ENCODE data around the gene IL1RAPL2. TPM values are rescaled to one million over a fixed set of nuclear protein-coding genes. Genes with fewer than 3 reads are reported as not detected.

Gene IL1RAPL2
- total and polyA plus RNA-seq, 11 donors, result 0.08 to 0.16 (median 0.10) TPM; not detected in 8

DNA sequence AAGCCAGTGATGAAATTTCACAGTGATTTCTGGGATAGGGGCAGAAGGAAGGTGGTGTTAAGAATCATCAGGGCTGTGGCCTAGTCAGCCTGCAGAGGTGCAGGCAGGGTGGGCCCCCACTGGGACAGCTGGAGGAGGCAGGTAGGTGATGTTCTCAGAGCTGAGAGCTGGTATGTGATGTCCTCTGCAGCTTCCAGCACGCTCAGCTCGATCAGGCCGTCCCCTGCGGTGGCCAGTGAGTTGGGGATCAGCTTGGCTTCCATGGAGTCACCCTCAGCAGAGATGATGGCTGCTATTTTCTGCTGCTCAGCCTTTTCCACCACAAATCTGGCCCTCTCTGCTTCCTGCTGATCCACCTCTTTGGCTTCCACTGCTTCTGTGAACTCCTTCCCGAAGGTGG, 81.1 kb downstream of the IL1RAPL2 start:
- WGBS, 4 donors, result 71 to 89% (median 80%) methylated on average over 5 of the region's 5 CpGs

DNA sequence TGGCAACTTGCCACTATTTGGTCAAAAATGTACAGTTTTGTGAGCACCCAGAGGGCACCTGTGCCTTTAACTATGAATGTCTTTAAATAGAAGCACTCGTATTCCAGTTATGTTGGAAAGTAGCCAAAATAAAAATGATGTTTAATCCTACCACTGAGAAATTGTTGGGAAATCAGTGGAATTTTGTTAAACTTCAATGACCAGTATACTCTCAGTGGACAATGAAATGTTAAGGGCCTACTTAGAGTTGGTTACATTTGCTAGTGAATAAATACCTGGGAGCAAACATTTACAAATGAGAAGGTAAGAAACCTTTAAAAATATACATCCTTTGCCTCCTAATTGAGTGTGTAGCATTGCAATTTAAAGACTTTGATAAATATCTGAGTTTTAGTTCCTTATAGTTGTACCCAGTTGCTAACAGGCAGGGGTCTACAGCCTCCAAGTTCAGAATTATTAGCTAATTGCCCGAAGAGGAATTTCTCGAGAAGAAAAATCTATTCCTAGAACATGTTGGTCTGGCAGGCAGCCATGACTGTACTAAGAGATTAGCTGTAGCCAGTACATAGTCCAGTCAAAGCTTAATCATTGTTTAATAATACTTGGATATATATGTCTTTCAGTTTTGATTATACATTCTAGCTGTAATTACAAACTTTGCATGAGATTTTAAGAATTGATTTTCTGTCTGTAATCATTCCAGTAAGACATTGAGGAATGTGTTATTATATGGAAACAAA, 93.2 kb downstream of the IL1RAPL2 start:
- intact Hi-C loops (cut with DNase I), result no loop called here
- WGBS, 4 donors, result 6 to 21% (median 11%) methylated on average over 3 of the region's 3 CpGs
- H3K4me3 ChIP-seq, result no peak overlapping the region
- TF ChIP-seq, protein P1, sequence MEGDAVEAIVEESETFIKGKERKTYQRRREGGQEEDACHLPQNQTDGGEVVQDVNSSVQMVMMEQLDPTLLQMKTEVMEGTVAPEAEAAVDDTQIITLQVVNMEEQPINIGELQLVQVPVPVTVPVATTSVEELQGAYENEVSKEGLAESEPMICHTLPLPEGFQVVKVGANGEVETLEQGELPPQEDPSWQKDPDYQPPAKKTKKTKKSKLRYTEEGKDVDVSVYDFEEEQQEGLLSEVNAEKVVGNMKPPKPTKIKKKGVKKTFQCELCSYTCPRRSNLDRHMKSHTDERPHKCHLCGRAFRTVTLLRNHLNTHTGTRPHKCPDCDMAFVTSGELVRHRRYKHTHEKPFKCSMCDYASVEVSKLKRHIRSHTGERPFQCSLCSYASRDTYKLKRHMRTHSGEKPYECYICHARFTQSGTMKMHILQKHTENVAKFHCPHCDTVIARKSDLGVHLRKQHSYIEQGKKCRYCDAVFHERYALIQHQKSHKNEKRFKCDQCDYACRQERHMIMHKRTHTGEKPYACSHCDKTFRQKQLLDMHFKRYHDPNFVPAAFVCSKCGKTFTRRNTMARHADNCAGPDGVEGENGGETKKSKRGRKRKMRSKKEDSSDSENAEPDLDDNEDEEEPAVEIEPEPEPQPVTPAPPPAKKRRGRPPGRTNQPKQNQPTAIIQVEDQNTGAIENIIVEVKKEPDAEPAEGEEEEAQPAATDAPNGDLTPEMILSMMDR (IDR thresholded peaks at IDR 0.05), result no peak
- TF ChIP-seq POLR2A (IDR thresholded peaks at IDR 0.05), result no peak
- ATAC-seq (peak in 1 of 4 donors; percentile 45), DNase-seq (peak in 4 of 5 donors; percentile 11 to 47 (median 26))
- H3K27me3 ChIP-seq, result peaks cover 0 to 2% (median 0%) of the 10 kb centered on the region in 9 donors
- peaks cover 0 to 4% (median 0%) of the 10 kb centered on the region in 12 donors for H3K4me1 ChIP-seq
- H3K36me3 ChIP-seq, result no peaks in the 10 kb centered on the region
- no peak overlapping the region for H3K27ac ChIP-seq
- H3K9me3 ChIP-seq, result no peaks in the 10 kb centered on the region

More for the DNA sequence above, 81.1 kb downstream of the IL1RAPL2 start:
- TF ChIP-seq, protein P1 (IDR thresholded peaks at IDR 0.05), result no peak
- TF ChIP-seq POLR2A (IDR thresholded peaks at IDR 0.05), result no peak
- Histone ChIP-seq H3K4me1 (no peaks in the 10 kb centered on the region), H3K4me3 (no peak overlapping the region), H3K27me3 (no peaks in the 10 kb centered on the region), H3K36me3 (no peaks in the 10 kb centered on the region), H3K27ac (no peak overlapping the region), H3K9me3 (no peaks in the 10 kb centered on the region)
- intact Hi-C loops (cut with DNase I), result no loop called here
- no peak for DNase-seq
- no peak for ATAC-seq

DNA sequence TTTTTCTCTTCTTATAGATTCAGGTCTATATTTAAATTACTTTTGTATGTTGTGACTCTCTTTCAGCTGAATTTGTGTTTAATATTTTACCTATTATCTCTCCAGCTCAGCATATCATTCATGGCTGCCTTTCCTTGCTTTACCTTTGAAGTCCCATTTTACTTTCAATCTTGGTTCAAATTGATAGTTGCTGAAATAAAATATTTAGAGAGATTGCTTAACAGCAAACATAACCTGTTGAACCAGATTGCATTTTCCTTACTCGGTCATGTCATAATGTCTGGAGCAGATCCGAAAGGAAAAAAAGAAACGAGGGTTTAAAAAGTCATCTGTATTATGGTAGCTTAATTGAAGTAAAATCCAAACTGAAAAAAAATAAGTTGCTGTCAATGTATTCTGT, 94.1 kb downstream of the IL1RAPL2 start:
- Histone ChIP-seq H3K9me3 (no peaks in the 10 kb centered on the region), H3K27me3 (peaks cover 0 to 5% (median 0%) of the 10 kb centered on the region in 9 donors), H3K27ac (no peak overlapping the region), H3K4me3 (no peak overlapping the region), H3K36me3 (no peaks in the 10 kb centered on the region), H3K4me1 (peaks cover 0 to 4% (median 0%) of the 10 kb centered on the region in 12 donors)
- no peak for ATAC-seq
- TF ChIP-seq, protein P1 (IDR thresholded peaks at IDR 0.05), result no peak
- no peak for TF ChIP-seq POLR2A (IDR thresholded peaks at IDR 0.05)
- intact Hi-C loops (cut with DNase I), result loop anchor here in 1 of 10 donors (10.0 kb wide), 1 partner anchor 265 kb away; no protein-coding TSS in a partner anchor
- WGBS, 4 donors, result 71 to 81% (median 76%) methylated on average over 3 of the region's 3 CpGs
- no peak for DNase-seq

DNA sequence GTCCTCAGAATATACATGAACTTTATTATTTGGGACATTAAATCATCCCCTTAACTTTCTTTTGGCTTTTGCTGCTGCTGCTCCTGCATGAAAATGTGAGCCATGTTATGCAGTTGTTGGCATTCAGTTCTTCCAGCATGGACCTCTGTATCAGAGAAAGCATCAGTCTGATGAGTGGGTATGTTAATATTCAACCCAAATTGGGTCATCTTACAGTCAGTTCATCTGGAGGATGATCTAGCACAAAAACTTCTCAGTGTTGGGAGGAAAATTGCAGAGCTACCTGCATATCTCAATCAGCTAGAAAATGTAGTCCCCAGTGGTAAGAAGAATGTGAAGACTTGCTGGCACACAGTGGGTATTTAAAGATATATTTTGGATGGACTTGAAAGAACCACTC, 96.7 kb downstream of the IL1RAPL2 start:
- H3K27me3 ChIP-seq, result peaks cover 0 to 12% (median 0%) of the 10 kb centered on the region in 9 donors
- no peaks in the 10 kb centered on the region for H3K9me3 ChIP-seq
- intact Hi-C loops (cut with DNase I), result loop anchor here in 1 of 10 donors (10.0 kb wide), 1 partner anchor 262 kb away; no protein-coding TSS in a partner anchor

More for the DNA sequence above, 96.7 kb downstream of the IL1RAPL2 start:
- Histone ChIP-seq H3K4me3 (no peak overlapping the region), H3K36me3 (no peaks in the 10 kb centered on the region), H3K4me1 (peaks cover 0 to 4% (median 0%) of the 10 kb centered on the region in 12 donors), H3K27ac (no peak overlapping the region)
- no peak for TF ChIP-seq POLR2A (IDR thresholded peaks at IDR 0.05)
- TF ChIP-seq, protein P1 (IDR thresholded peaks at IDR 0.05), result no peak
- no peak for DNase-seq
- no peak for ATAC-seq

Measured in heart left ventricle (tissue), 16 donors.